T-cell (primary cell): ENCODE data around the gene BUB1B. TPM values are rescaled to one million over a fixed set of nuclear protein-coding genes. Genes with fewer than 3 reads are reported as not detected.
"Not testable (repeated sequence)": the region's sequence is repeated elsewhere in the genome, so short reads cannot be mapped to it uniquely, and the experiment has no call there.

Source experiments
- ATAC-seq, 4 experiments: fragments of 200-7000 bp in 3 of 4; fragments of 150-1000 bp in 1 of 4; cut with Tn5 transposase; replicated peaks in 1 of 4; 1 replicate in 3 of 4; 2 replicates in 1 of 4; pipeline ENCODE4 v1.10.0; 2021; ENCODE audit warnings: moderate library complexity in 3 of 4, mild to moderate bottlenecking in 2 of 4, moderate number of reproducible peaks in 1 of 4
- CTCF ChIA-PET, 2 donors: fragments of 300-600 bp; sonication (Branson Sonifier 250); formaldehyde crosslinking; loops; one replicate each; lab custom pipeline; 2022; ENCODE audit warnings: antibody characterized with exemption in 2 of 2; lab: Charles Lee
- POLR2A ChIA-PET, 2 donors: fragments of 300-600 bp; sonication (Branson Sonifier 250); formaldehyde crosslinking; loops; one replicate each; lab custom pipeline; 2022; ENCODE audit warnings: antibody characterized with exemption in 2 of 2; lab: Charles Lee
- DNase-seq, 35 experiments: peaks; one replicate each; pipeline versions ENCODE4 v3.0.0 to v3.0.0-alpha.2; 2013 to 2023
- H3K27ac ChIP-seq: one replicate; pipeline ENCODE4 v1.5.1; 2013; ENCODE audit warnings: low read length
- H3K27me3 ChIP-seq, 2 experiments: replicated peaks in 1 of 2; 1 replicate in 1 of 2; 2 replicates in 1 of 2; pipeline versions ENCODE4 v1.6.1 to v1.7.0; 2013; ENCODE audit warnings: low read length in 1 of 2, mixed read lengths in 1 of 2; ENCODE audit not compliant: control insufficient read depth in 2 of 2, insufficient read depth in 2 of 2; ENCODE audit errors: extremely low read depth in 1 of 2
- H3K36me3 ChIP-seq, 2 donors: 1 replicate in 1 of 2; 2 replicates in 1 of 2; pipeline versions ENCODE4 v1.6.1 to v1.7.0; 2013; ENCODE audit warnings: low read length in 1 of 2; ENCODE audit not compliant: control insufficient read depth in 2 of 2, insufficient read depth in 1 of 2; ENCODE audit errors: extremely low read depth in 1 of 2
- H3K4me1 ChIP-seq, 2 experiments: 1 replicate in 1 of 2; 2 replicates in 1 of 2; pipeline versions ENCODE4 v1.6.1 to v1.7.0; 2013; ENCODE audit warnings: low read length in 2 of 2, mixed read lengths in 1 of 2; ENCODE audit not compliant: insufficient read depth in 2 of 2, control insufficient read depth in 1 of 2; ENCODE audit errors: extremely low read depth in 1 of 2
- H3K4me3 ChIP-seq, 2 donors: 1 replicate in 1 of 2; 2 replicates in 1 of 2; pipeline versions ENCODE4 v1.5.1 to v1.7.0; 2013; ENCODE audit warnings: mild to moderate bottlenecking in 2 of 2, low read length in 1 of 2, moderate library complexity in 1 of 2; ENCODE audit not compliant: control insufficient read depth in 1 of 2; ENCODE audit errors: extremely low read depth in 1 of 2
- H3K9me3 ChIP-seq: 2 replicates; pipeline ENCODE4 v1.7.0; 2013
- H3K27ac Mint-ChIP-seq, 2 donors: one replicate each; pipeline ENCODE4 v1.8.0; 2020 to 2021; ENCODE audit warnings: mild to moderate bottlenecking in 2 of 2, mixed read lengths in 2 of 2
- H3K27me3 Mint-ChIP-seq, 2 donors: one replicate each; pipeline ENCODE4 v1.8.0; 2021 to 2022; ENCODE audit warnings: mixed read lengths in 2 of 2
- H3K36me3 Mint-ChIP-seq: one replicate; pipeline ENCODE4 v1.8.0; 2021; ENCODE audit warnings: mixed read lengths
- H3K4me1 Mint-ChIP-seq, 3 donors: one replicate each; pipeline ENCODE4 v1.8.0; 2020 to 2022; ENCODE audit warnings: mixed read lengths in 3 of 3, mild to moderate bottlenecking in 1 of 3
- H3K4me3 Mint-ChIP-seq, 3 donors: one replicate each; pipeline ENCODE4 v1.8.0; 2020 to 2022; ENCODE audit warnings: mild to moderate bottlenecking in 3 of 3, mixed read lengths in 3 of 3, moderate library complexity in 3 of 3
- H3K9me3 Mint-ChIP-seq, 3 donors: one replicate each; pipeline ENCODE4 v1.8.0; 2020 to 2022; ENCODE audit warnings: mixed read lengths in 3 of 3
- WGBS: methylation state at CpG from one replicate; pipeline ENCODE4 v1.1.5; 2013; ENCODE audit warnings: missing lambda C conversion rate; ENCODE audit not compliant: insufficient coverage; 5-methylcytosine and 5-hydroxymethylcytosine counted together
- total RNA-seq, 35 experiments: library from RNA in 6 of 35; stranded (reverse) in 6 of 35; fragments of 120-200 nt in 1 of 35; gene quantifications; one replicate each; pipeline versions ENCODE4 v1.2.1 to v1.2.4 and lab custom pipeline; 2013 to 2026

The BUB1B gene
- total RNA-seq, 5 donors from 2014 or later (not counting 1 experiment from before 2014, with no cell fraction given), result 0.79 to 2.2 (median 1.9) TPM

- H3K36me3 Mint-ChIP-seq, result no peaks in the 10 kb centered on the region
- H3K4me1 Mint-ChIP-seq, result no peaks in the 10 kb centered on the region
- H3K27ac Mint-ChIP-seq, result no peak overlapping the region
- Histone ChIP-seq H3K9me3 (no peaks in the 10 kb centered on the region), H3K4me1 (no peaks in the 10 kb centered on the region), H3K27me3 (peaks cover 0 to 2% of the 10 kb centered on the region in 2 experiments), H3K36me3 (no peaks in the 10 kb centered on the region), H3K4me3 (no peak overlapping the region), H3K27ac (no peak overlapping the region)
- H3K27me3 Mint-ChIP-seq, result peaks cover 0 to 6% of the 10 kb centered on the region in 2 donors
- no peaks in the 10 kb centered on the region for H3K9me3 Mint-ChIP-seq
- CTCF ChIA-PET, result no interaction called here
- no peak for ATAC-seq
- H3K4me3 Mint-ChIP-seq, result no peak overlapping the region
- no peak for DNase-seq
- WGBS, result 83% methylated on average over 7 of the region's 9 CpGs
- POLR2A ChIA-PET, result no interaction called here
Observed at GRCh38 chr15:40134885-40135284, 26.0 kb upstream of the BUB1B start.

GRCh38 chr15:40135846-40136450, 24.9 kb upstream of the BUB1B start:
- H3K4me3 Mint-ChIP-seq, H3K27ac ChIP-seq, POLR2A ChIA-PET, H3K36me3 ChIP-seq, H3K27me3 Mint-ChIP-seq, H3K27ac Mint-ChIP-seq, CTCF ChIA-PET, H3K9me3 Mint-ChIP-seq, H3K4me3 ChIP-seq, DNase-seq, ATAC-seq, H3K4me1 ChIP-seq, H3K4me1 Mint-ChIP-seq, H3K27me3 ChIP-seq, H3K36me3 Mint-ChIP-seq, H3K9me3 ChIP-seq: not testable (repeated sequence)
- 100% methylated on average over 1 of the region's 1 CpG for WGBS

- H3K36me3 ChIP-seq, result no peaks in the 10 kb centered on the region
- Mint-ChIP-seq H3K36me3 (no peaks in the 10 kb centered on the region), H3K27me3 (no peaks in the 10 kb centered on the region), H3K4me3 (no peak overlapping the region), H3K4me1 (no peaks in the 10 kb centered on the region), H3K27ac (no peak overlapping the region), H3K9me3 (no peaks in the 10 kb centered on the region)
- H3K4me1 ChIP-seq, result no peaks in the 10 kb centered on the region
- H3K27me3 ChIP-seq, result peaks cover 0 to 2% of the 10 kb centered on the region in 2 experiments
- H3K27ac ChIP-seq, result no peak overlapping the region
- POLR2A ChIA-PET, result no interaction called here
- no peak overlapping the region for H3K4me3 ChIP-seq
- no peaks in the 10 kb centered on the region for H3K9me3 ChIP-seq
- DNase-seq, result no peak
- 87% methylated on average over 5 of the region's 6 CpGs for WGBS
- CTCF ChIA-PET, result no interaction called here
- ATAC-seq, result no peak
Observed at GRCh38 chr15:40136470-40137302, 24.2 kb upstream of the BUB1B start.

- Mint-ChIP-seq H3K36me3 (no peaks in the 10 kb centered on the region), H3K4me3 (no peak overlapping the region), H3K27ac (no peak overlapping the region), H3K27me3 (no peaks in the 10 kb centered on the region), H3K4me1 (no peaks in the 10 kb centered on the region), H3K9me3 (no peaks in the 10 kb centered on the region)
- ChIA-PET POLR2A (no interaction called here), CTCF (no interaction called here)
- no peak overlapping the region for H3K27ac ChIP-seq
- no peak for DNase-seq
- ATAC-seq, result no peak
- WGBS, result 96% methylated on average over 4 of the region's 11 CpGs
- H3K4me1 ChIP-seq, result no peaks in the 10 kb centered on the region
- H3K4me3 ChIP-seq, result no peak overlapping the region
- H3K27me3 ChIP-seq, result peaks cover 0 to 2% of the 10 kb centered on the region in 2 experiments
- H3K36me3 ChIP-seq, result no peaks in the 10 kb centered on the region
- no peaks in the 10 kb centered on the region for H3K9me3 ChIP-seq
Observed at GRCh38 chr15:40137303-40138200, 23.3 kb upstream of the BUB1B start.

GRCh38 chr15:40138201-40138570, 22.7 kb upstream of the BUB1B start:
- no CpG with 5 or more reads among the region's 3 CpGs for WGBS
- H3K4me3 Mint-ChIP-seq, POLR2A ChIA-PET: not testable (repeated sequence)

GRCh38 chr15:40142428-40142827, 18.4 kb upstream of the BUB1B start:
- Mint-ChIP-seq H3K27ac (no peak overlapping the region), H3K4me1 (no peaks in the 10 kb centered on the region), H3K9me3 (no peaks in the 10 kb centered on the region), H3K27me3 (no peaks in the 10 kb centered on the region), H3K4me3 (no peak overlapping the region), H3K36me3 (no peaks in the 10 kb centered on the region)
- ATAC-seq (no peak), DNase-seq (no peak)
- H3K9me3 ChIP-seq, result no peaks in the 10 kb centered on the region
- H3K27ac ChIP-seq, result no peak overlapping the region
- H3K27me3 ChIP-seq, result no peaks in the 10 kb centered on the region
- POLR2A ChIA-PET, result no interaction called here
- H3K4me1 ChIP-seq, result no peaks in the 10 kb centered on the region
- CTCF ChIA-PET, result no interaction called here
- no CpG with 5 or more reads among the region's 5 CpGs for WGBS
- H3K36me3 ChIP-seq, result no peaks in the 10 kb centered on the region
- no peak overlapping the region for H3K4me3 ChIP-seq

More at GRCh38 chr15:40138201-40138570, 22.7 kb upstream of the BUB1B start:
- H3K27ac Mint-ChIP-seq, H3K27me3 Mint-ChIP-seq, CTCF ChIA-PET, H3K9me3 ChIP-seq, H3K27me3 ChIP-seq, H3K36me3 ChIP-seq, H3K27ac ChIP-seq, H3K4me1 Mint-ChIP-seq, H3K36me3 Mint-ChIP-seq, H3K4me1 ChIP-seq, H3K9me3 Mint-ChIP-seq, ATAC-seq, H3K4me3 ChIP-seq, DNase-seq: not testable (repeated sequence)
